HEK293 (cell line): ENCODE results near the gene CUL1.

ENCODE experiments used
- CTCF ChIP-seq: fragments of 450-650 bp; formaldehyde crosslinking; IDR thresholded peaks from 2 replicates; pipeline ENCODE4 v1.5.1; 2016; ENCODE audit warnings: missing biosample characterization, missing genetic modification characterization
- SP2 ChIP-seq: fragments of 450-650 bp; formaldehyde crosslinking; IDR thresholded peaks from 2 replicates; pipeline ENCODE4 v1.5.1; 2016; ENCODE audit warnings: missing biosample characterization, missing genetic modification characterization
- YY1 ChIP-seq: fragments of 450-650 bp; formaldehyde crosslinking; IDR thresholded peaks from 2 replicates; pipeline ENCODE4 v1.5.1; 2018; ENCODE audit warnings: missing biosample characterization, missing genetic modification characterization

DNA sequence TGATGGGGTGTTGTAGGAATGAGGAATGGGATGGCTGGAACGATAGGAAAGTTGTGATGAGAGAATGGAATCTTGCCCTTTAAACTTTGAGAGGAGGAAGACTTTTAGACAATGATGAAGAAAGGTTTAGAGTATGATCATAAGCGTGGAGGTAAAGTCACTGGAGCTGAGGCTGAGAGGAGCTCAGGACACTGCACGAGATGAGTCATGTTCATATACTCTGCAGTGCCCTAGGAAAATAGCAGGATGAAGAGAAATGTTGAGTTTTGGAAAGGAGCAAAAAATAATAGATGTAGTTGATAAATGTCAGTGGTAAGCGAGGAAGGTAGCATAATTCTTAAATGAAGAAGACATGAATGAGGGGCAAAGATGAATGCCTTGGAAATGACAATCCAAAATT lies 28.3 kb upstream of the CUL1 start:
- no peak for TF ChIP-seq SP2 (tag by site-specific recombination)
- no peak for TF ChIP-seq CTCF (tag by site-specific recombination)
- no peak for TF ChIP-seq YY1 (tag by site-specific recombination)
